SH-SY5Y (cell line): Measurements from ENCODE around the gene RNGTT.

Experiments
- GATA2 ChIP-seq: IDR thresholded peaks from 2 replicates; pipeline ENCODE4 v1.6.1; 2011; ENCODE audit warnings: mild to moderate bottlenecking, low read depth, low read length
- GATA3 ChIP-seq: IDR thresholded peaks from 2 replicates; pipeline ENCODE4 v1.6.1; 2011; ENCODE audit warnings: low read depth, mild to moderate bottlenecking, low read length, moderate library complexity

- TF ChIP-seq GATA2 = no peak
- TF ChIP-seq GATA3 = no peak
These were observed 302.3 kb downstream of the RNGTT start for GRCh38 chr6:88661136-88661535.
